Endothelial cell of umbilical vein (primary cell): ENCODE results near the gene CDH22. TPM values are rescaled to one million over a fixed set of nuclear protein-coding genes. Genes with fewer than 3 reads are reported as not detected.

Experiments
- Bru-seq: library from RNA; stranded (reverse); fragments of 400-500 nt; gene quantifications from one replicate; lab custom pipeline; 2021; lab: Mats Ljungman, UMichigan
- BruChase-seq, 2 experiments: library from RNA; stranded (reverse); fragments of 400-500 nt; gene quantifications; one replicate each; lab custom pipeline; 2021; lab: Mats Ljungman, UMichigan
- BruUV-seq: library from RNA; stranded (reverse); fragments of 400-500 nt; replicated peaks from 2 replicates; lab custom pipeline; 2021; lab: Mats Ljungman, UMichigan
- CTCF ChIA-PET: fragments of 300-600, 350-600 bp; sonication (Branson Sonifier 250); formaldehyde crosslinking; loops from one replicate; lab custom pipeline; 2021; ENCODE audit warnings: antibody characterized with exemption, inconsistent platforms; lab: Charles Lee
- POLR2A ChIA-PET: fragments of 300-600, 350-600 bp; sonication (Branson Sonifier 250); formaldehyde crosslinking; loops from one replicate; lab custom pipeline; 2021; ENCODE audit warnings: antibody characterized with exemption, inconsistent platforms; lab: Charles Lee
- DNase-seq: peaks from one replicate; pipeline ENCODE4 v3.0.0-alpha.2; 2011; ENCODE audit warnings: low read depth, low spot score
- FAIRE-seq: peaks from 2 replicates; lab custom pipeline; 2011; peaks lifted over from hg19 to GRCh38; lab: Jason Lieb, UNC
- H2AFZ ChIP-seq: 2 replicates; pipeline ENCODE4 v1.6.0; 2012; ENCODE audit warnings: low read depth, low read length, control low read depth, inconsistent platforms
- H3K27ac ChIP-seq: 2 replicates; pipeline ENCODE4 v1.5.1; 2011; ENCODE audit warnings: low read depth, mild to moderate bottlenecking, control low read depth, low read length, moderate library complexity; ENCODE audit not compliant: insufficient read depth
- H3K27me3 ChIP-seq, 2 experiments: 2 replicates each; pipeline versions ENCODE4 v1.6.0 to v1.6.1; 2011; ENCODE audit warnings: low read length in 2 of 2, mixed read lengths in 1 of 2; ENCODE audit not compliant: control insufficient read depth in 2 of 2, insufficient read depth in 2 of 2
- H3K36me3 ChIP-seq, 2 experiments: 2 replicates in 1 of 2; 3 replicates in 1 of 2; pipeline ENCODE4 v1.5.1; 2011; ENCODE audit warnings: low read length in 2 of 2, mild to moderate bottlenecking in 1 of 2, moderate library complexity in 1 of 2; ENCODE audit not compliant: control insufficient read depth in 2 of 2, insufficient read depth in 2 of 2; ENCODE audit errors: extremely low read depth in 1 of 2
- H3K4me1 ChIP-seq: 3 replicates; pipeline ENCODE4 v1.5.1; 2011; ENCODE audit warnings: mild to moderate bottlenecking, low read length; ENCODE audit not compliant: control insufficient read depth, insufficient read depth; ENCODE audit errors: extremely low read depth
- H3K4me2 ChIP-seq: 2 replicates; pipeline ENCODE4 v1.6.1; 2011; ENCODE audit warnings: low read length, control low read depth, mixed read lengths; ENCODE audit not compliant: insufficient read depth
- H3K4me3 ChIP-seq, 3 experiments: fragments of 200-600 bp in 1 of 3; sonication (generic), shearing (Covaris generic) in 1 of 3; replicated peaks in 1 of 3; 2 replicates each; pipeline ENCODE4 v1.5.1; 2011 to 2016; ENCODE audit warnings: control low read depth in 3 of 3, low read length in 3 of 3, mild to moderate bottlenecking in 2 of 3, inconsistent platforms in 1 of 3, low read depth in 1 of 3, moderate library complexity in 1 of 3; ENCODE audit not compliant: insufficient read depth in 1 of 3
- H3K79me2 ChIP-seq: 2 replicates; pipeline ENCODE4 v1.6.0; 2012; ENCODE audit warnings: low read length, inconsistent platforms; ENCODE audit not compliant: control insufficient read depth, insufficient read depth
- H3K9ac ChIP-seq: replicated peaks from 2 replicates; pipeline ENCODE3; 2011; ENCODE audit warnings: low read length, control low read depth; ENCODE audit not compliant: insufficient read depth; ENCODE audit errors: extremely low read depth
- H3K9me1 ChIP-seq: replicated peaks from 3 replicates; pipeline ENCODE4 v1.6.0; 2011; ENCODE audit warnings: mild to moderate bottlenecking, low read length; ENCODE audit not compliant: control insufficient read depth, insufficient read depth; ENCODE audit errors: extremely low read depth
- H3K9me3 ChIP-seq: replicated peaks from 2 replicates; pipeline ENCODE4 v1.5.1; 2012; ENCODE audit warnings: low read length, inconsistent platforms; ENCODE audit not compliant: control insufficient read depth, insufficient read depth
- H4K20me1 ChIP-seq: replicated peaks from 2 replicates; pipeline ENCODE3; 2011; ENCODE audit warnings: mild to moderate bottlenecking, low read length; ENCODE audit not compliant: control insufficient read depth, insufficient read depth; ENCODE audit errors: extremely low read depth
- CTCF ChIP-seq, 2 donors: IDR thresholded peaks; 1 replicate in 1 of 2; 2 replicates in 1 of 2; pipeline ENCODE4 v1.5.1; 2011; ENCODE audit warnings: low read length in 2 of 2, mild to moderate bottlenecking in 2 of 2, moderate library complexity in 2 of 2, control low read depth in 1 of 2, inconsistent platforms in 1 of 2, low read depth in 1 of 2; ENCODE audit not compliant: insufficient read depth in 1 of 2; ENCODE audit errors: extremely low read depth in 1 of 2
- EZH2 ChIP-seq: IDR thresholded peaks from 2 replicates; pipeline ENCODE4 v1.6.1; 2012; ENCODE audit warnings: borderline replicate concordance, low read depth, mild to moderate bottlenecking, moderate library complexity, low read length, inconsistent platforms; ENCODE audit not compliant: severe bottlenecking
- FOS ChIP-seq: IDR thresholded peaks from 2 replicates; pipeline ENCODE4 v1.6.1; 2011; ENCODE audit warnings: mild to moderate bottlenecking, low read length, moderate library complexity, borderline replicate concordance; ENCODE audit not compliant: insufficient read depth
- MAX ChIP-seq: IDR thresholded peaks from 2 replicates; pipeline ENCODE4 v1.6.1; 2011; ENCODE audit not compliant: insufficient read depth, insufficient read length
- dilution Hi-C: fragments of 300-500 bp; cut with MboI; formaldehyde crosslinking; loops from one replicate; pipeline ENCODE4 v1.15.0; 2019; ENCODE audit warnings: low sequenced_read_pairs; ENCODE audit not compliant: extremely low pct_ligation_motif_present
- intact Hi-C: fragments of 100-400 bp; cut with micrococcal nuclease; formaldehyde crosslinking; loops from one replicate; pipeline ENCODE4 v1.10.0; 2022
- long read RNA-seq: library from polyadenylated mRNA; stranded (forward); transcript quantifications from one replicate; pipeline ENCODE4 v2.0.0, GENCODE V29; 2021
- polyA minus RNA-seq, 3 experiments: library from RNA; depleted of rRNA, polyadenylated mRNA; stranded (reverse); fragments of >200 nt; gene quantifications; 1 replicate in 1 of 3; 2 replicates in 2 of 3; pipeline ENCODE4 v1.2.3, GENCODE V29; 2011
- polyA plus RNA-seq, 4 experiments: library from polyadenylated mRNA; depleted of rRNA in 3 of 4; stranded (reverse) in 3 of 4; unstranded in 1 of 4; fragments of >200 nt; gene quantifications; 2 replicates each; pipeline versions ENCODE4 v1.2.1 to v1.2.3, GENCODE V29; 2011 to 2012; ENCODE audit warnings: missing spikeins in 1 of 4
- total RNA-seq: library from RNA; stranded (reverse); gene quantifications from 2 replicates; pipeline ENCODE4 v1.2.3, GENCODE V29; 2021

The CDH22 gene
- not detected in 2 replicates for total RNA-seq
- not detected in 2 replicates for polyA plus RNA-seq
- polyA plus RNA-seq (2011; cell fraction: cytosol; rRNA removed): not detected in 2 replicates
- polyA plus RNA-seq (2011; cell fraction: nucleus; rRNA removed): not detected in 2 replicates
- 0.10 TPM in 1 of 2 replicates, not detected in the other for polyA plus RNA-seq (2012)
- polyA minus RNA-seq: not detected in 2 replicates
- not detected for polyA minus RNA-seq (2011; cell fraction: cytosol; rRNA and poly(A)+ RNA removed)
- 0.14 TPM in 1 of 2 replicates, not detected in the other for polyA minus RNA-seq (2011; cell fraction: nucleus; rRNA and poly(A)+ RNA removed)
- percentile 5 among the genes with signal in this experiment for Bru-seq, nascent RNA
- BruChase-seq, experiment 1, labeled RNA remaining after a 6-hour chase: percentile 2 among the genes with signal in this experiment
- percentile 2 among the genes with signal in this experiment for BruChase-seq, experiment 2, labeled RNA remaining after a 2-hour chase
- long read RNA-seq: 0 reads

- CTCF ChIA-PET: no interaction called here
- H4K20me1 ChIP-seq: no peaks in the 10 kb centered on the region
- POLR2A ChIA-PET: no interaction called here
- intact Hi-C loops: loop anchor here (1.0 kb wide), 2 partner anchors 103 to 176 kb away; no protein-coding TSS in a partner anchor
- H3K4me3 ChIP-seq: peak within 1 kb of the TSS in 1 of 3 experiments; percentile 25
- no peaks in the 10 kb centered on the region for H3K9me1 ChIP-seq
- H3K4me1 ChIP-seq: no peaks in the 10 kb centered on the region
- no peaks in the 10 kb centered on the region for H3K79me2 ChIP-seq
- DNase-seq: peak; percentile 27
- peaks cover 57 to 71% of the 10 kb centered on the region in 2 experiments for H3K27me3 ChIP-seq
- H3K4me2 ChIP-seq: no peak within 1 kb of the TSS
- no peak within 1 kb of the TSS for H3K9ac ChIP-seq
- no peak within 1 kb of the TSS for H2AFZ ChIP-seq
- TF ChIP-seq FOS: no peak
- no peak for TF ChIP-seq MAX
- peak; percentile 52 for TF ChIP-seq EZH2
- TF ChIP-seq CTCF (IDR thresholded peaks at IDR 0.05; ENCODE audit: extremely low read depth in 1 of 2, insufficient read depth in 1 of 2, low read depth in 1 of 2, low read length in 2 of 2): peak; percentile 10 to 41
- peak; percentile 58 for FAIRE-seq
- dilution Hi-C loops: no loop called here
- no peaks in the 10 kb centered on the region for H3K9me3 ChIP-seq
- no TSS peak for BruUV-seq
- no peaks in the 10 kb centered on the region for H3K36me3 ChIP-seq
- no peak within 1 kb of the TSS for H3K27ac ChIP-seq
These were observed at the start of gene CDH22 for GRCh38 chr20:46308258-46309157. Gene CDH22, minus strand, starts transcription at chr20:46308498. Its CDS starts 57,204 bp downstream, at chr20:46251294.
